ENCODE data around the gene CD164. TPM values are rescaled to one million over a fixed set of nuclear protein-coding genes. Genes with fewer than 3 reads are reported as not detected.

CD164 gene
- total and polyA plus RNA-seq, 2 of the 13 experiments (the other 11 are each of a cell fraction or from before 2014, with no cell fraction given) = 222 to 293 TPM

DNA sequence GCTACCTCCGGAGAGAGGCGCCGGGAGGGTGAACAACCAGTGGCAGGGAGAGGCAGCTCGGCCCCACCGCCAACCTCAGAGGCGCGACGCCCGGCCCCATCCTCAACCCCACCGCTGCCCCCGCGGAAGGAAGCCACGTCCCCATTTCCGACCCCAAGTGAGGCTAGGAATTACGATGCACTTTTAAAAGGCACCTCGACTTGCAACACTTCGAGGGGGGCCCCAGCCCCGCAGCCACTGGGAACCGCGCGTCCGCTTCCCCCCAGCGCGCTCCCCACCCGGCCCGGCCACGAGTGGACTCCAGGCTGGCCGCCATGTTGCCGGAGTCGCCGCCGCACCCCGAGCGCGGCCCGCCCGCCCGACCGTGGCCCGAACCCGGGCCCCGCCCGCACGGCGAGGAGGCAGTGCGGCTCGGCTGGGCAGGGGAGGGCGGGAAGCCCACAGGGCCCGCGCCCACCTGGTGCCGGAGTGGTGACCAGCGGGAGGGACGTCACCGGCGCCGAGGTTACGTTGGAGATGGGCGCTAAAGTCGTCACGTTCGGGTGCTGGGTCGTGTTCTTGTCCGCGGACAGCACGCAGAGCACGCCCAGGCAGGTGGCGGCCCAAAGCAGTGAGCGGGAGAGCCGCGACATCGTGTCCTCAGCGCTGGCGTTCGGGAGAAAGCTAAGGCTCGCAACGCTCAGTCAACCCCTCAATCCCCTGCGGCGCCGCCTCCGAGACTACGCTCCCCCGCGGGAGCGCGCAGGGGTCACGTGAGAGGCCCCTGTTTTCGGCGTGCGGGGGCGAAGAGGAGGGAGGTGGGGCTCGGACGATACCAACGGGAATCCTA lies at the start of gene CD164 (continued):
- TF ChIP-seq, protein P1, sequence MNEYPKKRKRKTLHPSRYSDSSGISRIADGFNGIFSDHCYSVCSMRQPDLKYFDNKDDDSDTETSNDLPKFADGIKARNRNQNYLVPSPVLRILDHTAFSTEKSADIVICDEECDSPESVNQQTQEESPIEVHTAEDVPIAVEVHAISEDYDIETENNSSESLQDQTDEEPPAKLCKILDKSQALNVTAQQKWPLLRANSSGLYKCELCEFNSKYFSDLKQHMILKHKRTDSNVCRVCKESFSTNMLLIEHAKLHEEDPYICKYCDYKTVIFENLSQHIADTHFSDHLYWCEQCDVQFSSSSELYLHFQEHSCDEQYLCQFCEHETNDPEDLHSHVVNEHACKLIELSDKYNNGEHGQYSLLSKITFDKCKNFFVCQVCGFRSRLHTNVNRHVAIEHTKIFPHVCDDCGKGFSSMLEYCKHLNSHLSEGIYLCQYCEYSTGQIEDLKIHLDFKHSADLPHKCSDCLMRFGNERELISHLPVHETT (CRISPR knock-in tag; conservative IDR thresholded peaks at IDR 0.05) = no peak
- TF ChIP-seq NBN (conservative IDR thresholded peaks at IDR 0.05) (no peak), TAF1 (CRISPR knock-in tag; IDR thresholded peaks at IDR 0.05) (peak; percentile 98), SALL1 (CRISPR knock-in tag; IDR thresholded peaks at IDR 0.05) (peak; percentile 67; the same call in 1 of the 2 replicates), PAF1 (CRISPR knock-in tag; IDR thresholded peaks at IDR 0.05) (no peak), ZNF775 (CRISPR knock-in tag; IDR thresholded peaks at IDR 0.05; ENCODE audit: borderline replicate concordance) (no peak), ZNF614 (CRISPR knock-in tag; IDR thresholded peaks at IDR 0.05; ENCODE audit: borderline replicate concordance) (no peak), PCBP1 (IDR thresholded peaks at IDR 0.05; ENCODE audit: borderline replicate concordance, low read depth, low read length) (no peak), SP4 (CRISPR knock-in tag; IDR thresholded peaks at IDR 0.05) (peak; percentile 69; the same call in 1 of the 2 replicates), ZNF264 (CRISPR knock-in tag; IDR thresholded peaks at IDR 0.05) (no peak), SMARCC2 (IDR thresholded peaks at IDR 0.05) (no peak), RNF2 (conservative IDR thresholded peaks at IDR 0.05; ENCODE audit: low read depth) (peak; percentile 61; the same call in 1 of the 2 replicates), GATAD1 (CRISPR knock-in tag; IDR thresholded peaks at IDR 0.05) (peak; percentile 76; the same call in 1 of the 2 replicates)
- TF ChIP-seq, protein P2, sequence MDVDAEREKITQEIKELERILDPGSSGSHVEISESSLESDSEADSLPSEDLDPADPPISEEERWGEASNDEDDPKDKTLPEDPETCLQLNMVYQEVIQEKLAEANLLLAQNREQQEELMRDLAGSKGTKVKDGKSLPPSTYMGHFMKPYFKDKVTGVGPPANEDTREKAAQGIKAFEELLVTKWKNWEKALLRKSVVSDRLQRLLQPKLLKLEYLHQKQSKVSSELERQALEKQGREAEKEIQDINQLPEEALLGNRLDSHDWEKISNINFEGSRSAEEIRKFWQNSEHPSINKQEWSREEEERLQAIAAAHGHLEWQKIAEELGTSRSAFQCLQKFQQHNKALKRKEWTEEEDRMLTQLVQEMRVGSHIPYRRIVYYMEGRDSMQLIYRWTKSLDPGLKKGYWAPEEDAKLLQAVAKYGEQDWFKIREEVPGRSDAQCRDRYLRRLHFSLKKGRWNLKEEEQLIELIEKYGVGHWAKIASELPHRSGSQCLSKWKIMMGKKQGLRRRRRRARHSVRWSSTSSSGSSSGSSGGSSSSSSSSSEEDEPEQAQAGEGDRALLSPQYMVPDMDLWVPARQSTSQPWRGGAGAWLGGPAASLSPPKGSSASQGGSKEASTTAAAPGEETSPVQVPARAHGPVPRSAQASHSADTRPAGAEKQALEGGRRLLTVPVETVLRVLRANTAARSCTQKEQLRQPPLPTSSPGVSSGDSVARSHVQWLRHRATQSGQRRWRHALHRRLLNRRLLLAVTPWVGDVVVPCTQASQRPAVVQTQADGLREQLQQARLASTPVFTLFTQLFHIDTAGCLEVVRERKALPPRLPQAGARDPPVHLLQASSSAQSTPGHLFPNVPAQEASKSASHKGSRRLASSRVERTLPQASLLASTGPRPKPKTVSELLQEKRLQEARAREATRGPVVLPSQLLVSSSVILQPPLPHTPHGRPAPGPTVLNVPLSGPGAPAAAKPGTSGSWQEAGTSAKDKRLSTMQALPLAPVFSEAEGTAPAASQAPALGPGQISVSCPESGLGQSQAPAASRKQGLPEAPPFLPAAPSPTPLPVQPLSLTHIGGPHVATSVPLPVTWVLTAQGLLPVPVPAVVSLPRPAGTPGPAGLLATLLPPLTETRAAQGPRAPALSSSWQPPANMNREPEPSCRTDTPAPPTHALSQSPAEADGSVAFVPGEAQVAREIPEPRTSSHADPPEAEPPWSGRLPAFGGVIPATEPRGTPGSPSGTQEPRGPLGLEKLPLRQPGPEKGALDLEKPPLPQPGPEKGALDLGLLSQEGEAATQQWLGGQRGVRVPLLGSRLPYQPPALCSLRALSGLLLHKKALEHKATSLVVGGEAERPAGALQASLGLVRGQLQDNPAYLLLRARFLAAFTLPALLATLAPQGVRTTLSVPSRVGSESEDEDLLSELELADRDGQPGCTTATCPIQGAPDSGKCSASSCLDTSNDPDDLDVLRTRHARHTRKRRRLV (CRISPR knock-in tag; IDR thresholded peaks at IDR 0.05) = no peak; the same call in 1 of the 2 replicates
- TF ChIP-seq, protein P3, sequence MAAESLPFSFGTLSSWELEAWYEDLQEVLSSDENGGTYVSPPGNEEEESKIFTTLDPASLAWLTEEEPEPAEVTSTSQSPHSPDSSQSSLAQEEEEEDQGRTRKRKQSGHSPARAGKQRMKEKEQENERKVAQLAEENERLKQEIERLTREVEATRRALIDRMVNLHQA (CRISPR knock-in tag; IDR thresholded peaks at IDR 0.05) = no peak
- TF ChIP-seq, protein P4, sequence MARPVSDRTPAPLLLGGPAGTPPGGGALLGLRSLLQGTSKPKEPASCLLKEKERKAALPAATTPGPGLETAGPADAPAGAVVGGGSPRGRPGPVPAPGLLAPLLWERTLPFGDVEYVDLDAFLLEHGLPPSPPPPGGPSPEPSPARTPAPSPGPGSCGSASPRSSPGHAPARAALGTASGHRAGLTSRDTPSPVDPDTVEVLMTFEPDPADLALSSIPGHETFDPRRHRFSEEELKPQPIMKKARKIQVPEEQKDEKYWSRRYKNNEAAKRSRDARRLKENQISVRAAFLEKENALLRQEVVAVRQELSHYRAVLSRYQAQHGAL (CRISPR knock-in tag; IDR thresholded peaks at IDR 0.05; ENCODE audit: not compliant biosample characterization) = peak; percentile 85
- TF ChIP-seq, protein P5, sequence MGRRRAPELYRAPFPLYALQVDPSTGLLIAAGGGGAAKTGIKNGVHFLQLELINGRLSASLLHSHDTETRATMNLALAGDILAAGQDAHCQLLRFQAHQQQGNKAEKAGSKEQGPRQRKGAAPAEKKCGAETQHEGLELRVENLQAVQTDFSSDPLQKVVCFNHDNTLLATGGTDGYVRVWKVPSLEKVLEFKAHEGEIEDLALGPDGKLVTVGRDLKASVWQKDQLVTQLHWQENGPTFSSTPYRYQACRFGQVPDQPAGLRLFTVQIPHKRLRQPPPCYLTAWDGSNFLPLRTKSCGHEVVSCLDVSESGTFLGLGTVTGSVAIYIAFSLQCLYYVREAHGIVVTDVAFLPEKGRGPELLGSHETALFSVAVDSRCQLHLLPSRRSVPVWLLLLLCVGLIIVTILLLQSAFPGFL (CRISPR knock-in tag; IDR thresholded peaks at IDR 0.05) = no peak
- TF ChIP-seq, protein P6, sequence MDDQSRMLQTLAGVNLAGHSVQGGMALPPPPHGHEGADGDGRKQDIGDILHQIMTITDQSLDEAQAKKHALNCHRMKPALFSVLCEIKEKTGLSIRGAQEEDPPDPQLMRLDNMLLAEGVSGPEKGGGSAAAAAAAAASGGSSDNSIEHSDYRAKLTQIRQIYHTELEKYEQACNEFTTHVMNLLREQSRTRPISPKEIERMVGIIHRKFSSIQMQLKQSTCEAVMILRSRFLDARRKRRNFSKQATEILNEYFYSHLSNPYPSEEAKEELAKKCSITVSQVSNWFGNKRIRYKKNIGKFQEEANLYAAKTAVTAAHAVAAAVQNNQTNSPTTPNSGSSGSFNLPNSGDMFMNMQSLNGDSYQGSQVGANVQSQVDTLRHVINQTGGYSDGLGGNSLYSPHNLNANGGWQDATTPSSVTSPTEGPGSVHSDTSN (CRISPR knock-in tag; IDR thresholded peaks at IDR 0.05; ENCODE audit: borderline replicate concordance) = 0 out of 2 replicates have a peak, but pooled peaks have one; percentile 58
- TF ChIP-seq, protein P7, sequence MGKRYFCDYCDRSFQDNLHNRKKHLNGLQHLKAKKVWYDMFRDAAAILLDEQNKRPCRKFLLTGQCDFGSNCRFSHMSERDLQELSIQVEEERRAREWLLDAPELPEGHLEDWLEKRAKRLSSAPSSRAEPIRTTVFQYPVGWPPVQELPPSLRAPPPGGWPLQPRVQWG (CRISPR knock-in tag; IDR thresholded peaks at IDR 0.05; ENCODE audit: borderline replicate concordance, low read depth) = no peak

All from HepG2 (cell line).